ENCODE results near the gene MAGOH. TPM values are rescaled to one million over a fixed set of nuclear protein-coding genes. Genes with fewer than 3 reads are reported as not detected.

MAGOH gene
- total and polyA plus RNA-seq, 2 experiments from 2014 or later = 21.9 to 34.3 TPM

- Histone ChIP-seq H2AFZ (peak overlapping the region; percentile 82), H4K20me1 (ENCODE audit: insufficient read depth) (no peaks in the 10 kb centered on the region), H3K27ac (peak overlapping the region; percentile 87), H3K36me3 (ENCODE audit: low read depth) (no peaks in the 10 kb centered on the region), H3K4me3 (peak overlapping the region; percentile 88), H3K27me3 (replicated peaks; ENCODE audit: insufficient read depth) (no peaks in the 10 kb centered on the region), H3K9ac (peak overlapping the region; percentile 98), H3F3A (ENCODE audit: insufficient read depth) (peaks cover 17% of the 10 kb centered on the region), H3K9me3 (ENCODE audit: low read depth) (no peaks in the 10 kb centered on the region), H3K4me2 (ENCODE audit: unreplicated experiment) (peak overlapping the region; percentile 97), H3K4me1 (ENCODE audit: insufficient read depth) (peaks cover 30% of the 10 kb centered on the region), H3K79me2 (ENCODE audit: insufficient read depth) (peaks cover 29% of the 10 kb centered on the region), H3K9me2 (ENCODE audit: insufficient read depth) (no peaks in the 10 kb centered on the region)
- DNase-seq = peak; percentile 40
- no peak for TF ChIP-seq EZH2phosphoT487 (IDR thresholded peaks at IDR 0.05; ENCODE audit: insufficient read depth, low read depth)
- TF ChIP-seq EZH2 (IDR thresholded peaks at IDR 0.05; ENCODE audit: insufficient read depth, poor library complexity, severe bottlenecking) = no peak
- 8 to 14% methylated on average over 9 of the region's 9 CpGs for WGBS, 2 experiments (ENCODE audit: low coverage in 1 of 2, low lambda C conversion rate in 2 of 2, missing lambda C conversion rate in 2 of 2)
- in situ Hi-C loops (cut with MboI) = loop anchor here (10.0 to 25.0 kb wide), 2 partner anchors 291 to 484 kb away; no protein-coding TSS in a partner anchor
Measured at GRCh38 chr1:53196017-53196484, 42.3 kb downstream of the MAGOH start.

- in situ Hi-C loops (cut with MboI) = loop anchor here (10.0 to 25.0 kb wide), 2 partner anchors 291 to 483 kb away; no protein-coding TSS in a partner anchor
- Histone ChIP-seq H3F3A (ENCODE audit: insufficient read depth) (peaks cover 17% of the 10 kb centered on the region), H3K9me2 (ENCODE audit: insufficient read depth) (no peaks in the 10 kb centered on the region), H3K4me3 (peak overlapping the region; percentile 88; the same call in 1 of the 2 replicates), H4K20me1 (ENCODE audit: insufficient read depth) (no peaks in the 10 kb centered on the region), H3K4me2 (ENCODE audit: unreplicated experiment) (peak overlapping the region; percentile 97), H3K4me1 (ENCODE audit: insufficient read depth) (peaks cover 30% of the 10 kb centered on the region), H3K9ac (peak overlapping the region; percentile 98; the same call in 1 of the 2 replicates), H2AFZ (peak overlapping the region; percentile 82), H3K27ac (no peak overlapping the region), H3K27me3 (replicated peaks; ENCODE audit: insufficient read depth) (no peaks in the 10 kb centered on the region), H3K9me3 (ENCODE audit: low read depth) (no peaks in the 10 kb centered on the region), H3K79me2 (ENCODE audit: insufficient read depth) (peaks cover 29% of the 10 kb centered on the region), H3K36me3 (ENCODE audit: low read depth) (no peaks in the 10 kb centered on the region)
- WGBS, 2 experiments (ENCODE audit: low coverage in 1 of 2, low lambda C conversion rate in 2 of 2, missing lambda C conversion rate in 2 of 2) = 44 to 45% methylated on average over 11 of the region's 11 CpGs
- DNase-seq = no peak
- no peak for TF ChIP-seq EZH2 (IDR thresholded peaks at IDR 0.05; ENCODE audit: insufficient read depth, poor library complexity, severe bottlenecking)
- TF ChIP-seq EZH2phosphoT487 (IDR thresholded peaks at IDR 0.05; ENCODE audit: insufficient read depth, low read depth) = no peak
Measured at GRCh38 chr1:53195246-53196016, 42.9 kb downstream of the MAGOH start.

DNA sequence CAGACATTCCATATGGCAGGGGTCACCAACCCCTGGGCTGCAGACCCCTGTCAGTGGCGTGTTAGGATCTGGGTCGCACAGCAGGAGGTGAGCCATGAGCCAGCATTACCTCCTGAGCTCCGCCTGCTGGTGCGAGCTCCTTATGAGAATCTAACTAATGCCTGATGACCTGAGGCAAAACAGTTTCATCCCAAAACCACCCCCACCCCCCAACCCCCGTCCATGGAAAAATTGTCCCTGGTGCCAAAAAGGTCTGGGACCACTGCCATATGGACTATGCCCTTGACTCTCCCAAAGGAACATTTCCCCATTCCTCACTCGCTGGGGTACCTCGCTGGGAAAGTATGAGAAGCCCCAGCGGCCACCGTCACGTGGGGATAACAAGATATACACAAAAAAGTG, 48.1 kb downstream of the MAGOH start:
- no peak for DNase-seq
- H4K20me1 ChIP-seq (ENCODE audit: insufficient read depth) = no peaks in the 10 kb centered on the region
- H3K27ac ChIP-seq = no peak overlapping the region
- in situ Hi-C loops (cut with MboI) = loop anchor here (10.0 to 25.0 kb wide), 2 partner anchors 285 to 478 kb away; no protein-coding TSS in a partner anchor
- H3K79me2 ChIP-seq (ENCODE audit: insufficient read depth) = no peaks in the 10 kb centered on the region
- H3K4me3 ChIP-seq = no peak overlapping the region
- H3K27me3 ChIP-seq (replicated peaks; ENCODE audit: insufficient read depth) = no peaks in the 10 kb centered on the region
- H3K9me3 ChIP-seq (ENCODE audit: low read depth) = no peaks in the 10 kb centered on the region
- TF ChIP-seq EZH2phosphoT487 (IDR thresholded peaks at IDR 0.05; ENCODE audit: insufficient read depth, low read depth) (no peak), EZH2 (IDR thresholded peaks at IDR 0.05; ENCODE audit: insufficient read depth, poor library complexity, severe bottlenecking) (no peak)
- H3K36me3 ChIP-seq (ENCODE audit: low read depth) = no peaks in the 10 kb centered on the region
- no peaks in the 10 kb centered on the region for H3K9me2 ChIP-seq (ENCODE audit: insufficient read depth)
- peaks cover 28% of the 10 kb centered on the region for H3F3A ChIP-seq (ENCODE audit: insufficient read depth)
- H2AFZ ChIP-seq = no peak overlapping the region
- no peak overlapping the region for H3K9ac ChIP-seq
- WGBS, 2 experiments (ENCODE audit: low coverage in 1 of 2, low lambda C conversion rate in 2 of 2, missing lambda C conversion rate in 2 of 2) = 82 to 92% methylated on average over 9 to 10 of the region's 10 CpGs
- H3K4me1 ChIP-seq (ENCODE audit: insufficient read depth) = peaks cover 25% of the 10 kb centered on the region
- no peak overlapping the region for H3K4me2 ChIP-seq (ENCODE audit: unreplicated experiment)

- peak overlapping the region; percentile 24; the same call in 1 of the 2 replicates for H2AFZ ChIP-seq
- TF ChIP-seq EZH2 (IDR thresholded peaks at IDR 0.05; ENCODE audit: insufficient read depth, poor library complexity, severe bottlenecking) = no peak
- TF ChIP-seq EZH2phosphoT487 (IDR thresholded peaks at IDR 0.05; ENCODE audit: insufficient read depth, low read depth) = no peak
- no peak for DNase-seq
- in situ Hi-C loops (cut with MboI) = loop anchor here (10.0 to 25.0 kb wide), 2 partner anchors 374 to 477 kb away; no protein-coding TSS in a partner anchor
- no peaks in the 10 kb centered on the region for H3K36me3 ChIP-seq (ENCODE audit: low read depth)
- no peaks in the 10 kb centered on the region for H3K9me2 ChIP-seq (ENCODE audit: insufficient read depth)
- H3F3A ChIP-seq (ENCODE audit: insufficient read depth) = peaks cover 28% of the 10 kb centered on the region
- H4K20me1 ChIP-seq (ENCODE audit: insufficient read depth) = no peaks in the 10 kb centered on the region
- no peaks in the 10 kb centered on the region for H3K9me3 ChIP-seq (ENCODE audit: low read depth)
- H3K4me1 ChIP-seq (ENCODE audit: insufficient read depth) = peaks cover 25% of the 10 kb centered on the region
- no peak overlapping the region for H3K9ac ChIP-seq
- 72 to 78% methylated on average over 5 of the region's 5 CpGs for WGBS, 2 experiments (ENCODE audit: low coverage in 1 of 2, low lambda C conversion rate in 2 of 2, missing lambda C conversion rate in 2 of 2)
- no peaks in the 10 kb centered on the region for H3K27me3 ChIP-seq (replicated peaks; ENCODE audit: insufficient read depth)
- no peak overlapping the region for H3K4me3 ChIP-seq
- H3K27ac ChIP-seq = no peak overlapping the region
- no peaks in the 10 kb centered on the region for H3K79me2 ChIP-seq (ENCODE audit: insufficient read depth)
- H3K4me2 ChIP-seq (ENCODE audit: unreplicated experiment) = no peak overlapping the region
Measured at GRCh38 chr1:53189061-53189460, 49.3 kb downstream of the MAGOH start.

Measured in GM23248 (cell line).